ENCODE measurements around the gene TUBG2. TPM values are rescaled to one million over a fixed set of nuclear protein-coding genes. Genes with fewer than 3 reads are reported as not detected.

Gene TUBG2
- total RNA-seq, 2 experiments from 2014 or later = 10.4 to 23.4 TPM

GRCh38 chr17:42682722-42683403 lies 23.8 kb downstream of the TUBG2 start:
- Histone ChIP-seq H3K9me3 (ENCODE audit: low read length) (no peaks in the 10 kb centered on the region), H3K79me2 (ENCODE audit: insufficient read depth, low read depth, low read length) (no peaks in the 10 kb centered on the region), H3K4me3 (ENCODE audit: low read depth, low read length, poor library complexity, severe bottlenecking) (no peak overlapping the region), H3K9me2 (ENCODE audit: insufficient read depth, low read length) (no peaks in the 10 kb centered on the region), H2AFZ (ENCODE audit: low read length) (no peak overlapping the region), H4K20me1 (ENCODE audit: insufficient read depth, low read length) (no peaks in the 10 kb centered on the region), H3K4me1 (ENCODE audit: insufficient read depth, low read length, poor library complexity, severe bottlenecking) (peaks cover 40% of the 10 kb centered on the region), H3K36me3 (ENCODE audit: insufficient read depth, low read length) (no peaks in the 10 kb centered on the region), H3K4me2 (ENCODE audit: low read length) (no peak overlapping the region), H3K27ac (ENCODE audit: low read depth, low read length, poor library complexity, severe bottlenecking) (no peak overlapping the region)
- no peak for TF ChIP-seq CTCF (conservative IDR thresholded peaks at IDR 0.05; ENCODE audit: low read length)
- BruUV-seq (replicated peaks) = no TSS peak
- no peak for DNase-seq (ENCODE audit: low spot score)
- ChIA-PET CTCF (ENCODE audit: unreplicated experiment) (no interaction called here), POLR2A (interaction anchor here (0.5 to 0.6 kb wide), 2 partner anchors 60 to 316 kb away, joined by 3 to 5 read pairs; no protein-coding TSS in a partner anchor)
- intact Hi-C loops (cut with micrococcal nuclease; ENCODE audit: unreplicated experiment) = no loop called here

- no peak for DNase-seq (ENCODE audit: low spot score)
- Histone ChIP-seq H4K20me1 (ENCODE audit: insufficient read depth, low read length) (no peaks in the 10 kb centered on the region), H3K4me2 (ENCODE audit: low read length) (no peak overlapping the region), H3K4me3 (ENCODE audit: low read depth, low read length, poor library complexity, severe bottlenecking) (no peak overlapping the region), H3K79me2 (ENCODE audit: insufficient read depth, low read depth, low read length) (no peaks in the 10 kb centered on the region), H3K4me1 (ENCODE audit: insufficient read depth, low read length, poor library complexity, severe bottlenecking) (peaks cover 37% of the 10 kb centered on the region), H2AFZ (ENCODE audit: low read length) (no peak overlapping the region), H3K9me2 (ENCODE audit: insufficient read depth, low read length) (no peaks in the 10 kb centered on the region), H3K27ac (ENCODE audit: low read depth, low read length, poor library complexity, severe bottlenecking) (no peak overlapping the region), H3K36me3 (ENCODE audit: insufficient read depth, low read length) (no peaks in the 10 kb centered on the region), H3K9me3 (ENCODE audit: low read length) (no peaks in the 10 kb centered on the region)
- ChIA-PET POLR2A (no interaction called here), CTCF (ENCODE audit: unreplicated experiment) (no interaction called here)
- intact Hi-C loops (cut with micrococcal nuclease; ENCODE audit: unreplicated experiment) = no loop called here
- no peak for TF ChIP-seq EZH2phosphoT487 (IDR thresholded peaks at IDR 0.05; ENCODE audit: borderline replicate concordance, low read depth, low read length)
- TF ChIP-seq CTCF (conservative IDR thresholded peaks at IDR 0.05; ENCODE audit: low read length) = no peak
- no TSS peak for BruUV-seq (replicated peaks)
These were observed 24.4 kb downstream of the TUBG2 start for GRCh38 chr17:42683407-42684034.

- BruUV-seq (replicated peaks) = no TSS peak
- Histone ChIP-seq H3K4me1 (ENCODE audit: insufficient read depth, low read length, poor library complexity, severe bottlenecking) (peaks cover 22% of the 10 kb centered on the region), H3K79me2 (ENCODE audit: insufficient read depth, low read depth, low read length) (no peaks in the 10 kb centered on the region), H3K4me2 (ENCODE audit: low read length) (no peak overlapping the region), H3K9me2 (ENCODE audit: insufficient read depth, low read length) (no peaks in the 10 kb centered on the region), H2AFZ (ENCODE audit: low read length) (no peak overlapping the region), H3K27ac (ENCODE audit: low read depth, low read length, poor library complexity, severe bottlenecking) (no peak overlapping the region), H3K4me3 (ENCODE audit: low read depth, low read length, poor library complexity, severe bottlenecking) (no peak overlapping the region), H4K20me1 (ENCODE audit: insufficient read depth, low read length) (no peaks in the 10 kb centered on the region), H3K36me3 (ENCODE audit: insufficient read depth, low read length) (no peaks in the 10 kb centered on the region), H3K9me3 (ENCODE audit: low read length) (no peaks in the 10 kb centered on the region)
- intact Hi-C loops (cut with micrococcal nuclease; ENCODE audit: unreplicated experiment) = no loop called here
- DNase-seq (ENCODE audit: low spot score) = no peak
- CTCF ChIA-PET (ENCODE audit: unreplicated experiment) = no interaction called here
- POLR2A ChIA-PET = no interaction called here
- TF ChIP-seq EZH2phosphoT487 (IDR thresholded peaks at IDR 0.05; ENCODE audit: borderline replicate concordance, low read depth, low read length) (no peak), CTCF (conservative IDR thresholded peaks at IDR 0.05; ENCODE audit: low read length) (no peak)
These were observed 26.0 kb downstream of the TUBG2 start for GRCh38 chr17:42684929-42685556.

Data from OCI-LY7 (cell line).